Fibroblast of lung (primary cell): ENCODE results near the gene YTHDC2. TPM values are rescaled to one million over a fixed set of nuclear protein-coding genes. Genes with fewer than 3 reads are reported as not detected.

Experiments used
- DNase-seq, 2 donors: peaks; one replicate each; pipeline versions ENCODE4 v3.0.0 to v3.0.0-alpha.2; 2010; ENCODE audit warnings: low read depth in 2 of 2
- H2AFZ ChIP-seq: 2 replicates; pipeline ENCODE4 v1.5.1; 2012; ENCODE audit warnings: low read length, control low read depth, inconsistent platforms
- H3K27ac ChIP-seq: 2 replicates; pipeline ENCODE4 v1.5.1; 2011; ENCODE audit warnings: low read length, control low read depth; ENCODE audit not compliant: insufficient read depth
- H3K27me3 ChIP-seq: 2 replicates; pipeline ENCODE4 v1.5.1; 2011; ENCODE audit warnings: mild to moderate bottlenecking, low read length; ENCODE audit not compliant: control insufficient read depth, insufficient read depth
- H3K36me3 ChIP-seq: 2 replicates; pipeline ENCODE4 v1.5.1; 2011; ENCODE audit warnings: low read length; ENCODE audit not compliant: control insufficient read depth, insufficient read depth
- H3K4me1 ChIP-seq: 2 replicates; pipeline ENCODE4 v1.5.1; 2011; ENCODE audit warnings: low read length; ENCODE audit not compliant: control insufficient read depth, insufficient read depth; ENCODE audit errors: extremely low read depth
- H3K4me2 ChIP-seq: 2 replicates; pipeline ENCODE4 v1.5.1; 2011; ENCODE audit warnings: low read length, control low read depth; ENCODE audit not compliant: insufficient read depth; ENCODE audit errors: extremely low read depth
- H3K4me3 ChIP-seq, 4 experiments: fragments of 200-600 bp in 1 of 4; sonication (generic) in 1 of 4; replicated peaks in 1 of 4; 2 replicates each; pipeline ENCODE4 v1.5.1; 2011 to 2016; ENCODE audit warnings: low read length in 4 of 4, low read depth in 3 of 4, mild to moderate bottlenecking in 3 of 4, control low read depth in 2 of 4, inconsistent platforms in 1 of 4, mixed read lengths in 1 of 4; ENCODE audit not compliant: insufficient read depth in 1 of 4; ENCODE audit errors: control extremely low read depth in 1 of 4
- H3K79me2 ChIP-seq: 2 replicates; pipeline ENCODE4 v1.5.1; 2012; ENCODE audit warnings: mild to moderate bottlenecking, low read length, inconsistent platforms; ENCODE audit not compliant: control insufficient read depth, insufficient read depth
- H3K9ac ChIP-seq: 2 replicates; pipeline ENCODE4 v1.5.1; 2011; ENCODE audit warnings: mild to moderate bottlenecking, low read length, control low read depth; ENCODE audit not compliant: insufficient read depth
- H3K9me3 ChIP-seq: 2 replicates; pipeline ENCODE4 v1.5.1; 2012; ENCODE audit warnings: low read depth, low read length; ENCODE audit not compliant: control insufficient read depth, insufficient read depth
- H4K20me1 ChIP-seq: 2 replicates; pipeline ENCODE4 v1.5.1; 2011; ENCODE audit warnings: low read length; ENCODE audit not compliant: control insufficient read depth, insufficient read depth; ENCODE audit errors: extremely low read depth
- EZH2 ChIP-seq: IDR thresholded peaks from 2 replicates; pipeline ENCODE4 v1.5.1; 2012; ENCODE audit warnings: low read length, control low read depth, mild to moderate bottlenecking; ENCODE audit errors: missing control alignments
- polyA plus RNA-seq, 2 donors: library from polyadenylated mRNA; depleted of rRNA in 1 of 2; stranded (reverse) in 1 of 2; unstranded in 1 of 2; fragments of >200 nt; gene quantifications; 2 replicates each; pipeline ENCODE4 v1.2.1, GENCODE V29; 2011 to 2012; ENCODE audit warnings: missing spikeins in 1 of 2
- total RNA-seq: library from RNA; depleted of rRNA; stranded (reverse); fragments of >200 nt; gene quantifications from 2 replicates; pipeline ENCODE4 v1.2.1, GENCODE V29; 2014
- TF ChIP-seq, protein P1 (sequence below), 2 donors: IDR thresholded peaks in 1 of 2; conservative IDR thresholded peaks in 1 of 2; 1 replicate in 1 of 2; 2 replicates in 1 of 2; pipeline ENCODE4 v1.5.1; 2011 to 2012; ENCODE audit warnings: low read length in 2 of 2, control low read depth in 1 of 2, inconsistent platforms in 1 of 2, low read depth in 1 of 2, mild to moderate bottlenecking in 1 of 2

YTHDC2 gene
- total and polyA plus RNA-seq, 2 donors (not counting 1 experiment from before 2014, with no cell fraction given) = 8.3 to 32.7 TPM

DNA sequence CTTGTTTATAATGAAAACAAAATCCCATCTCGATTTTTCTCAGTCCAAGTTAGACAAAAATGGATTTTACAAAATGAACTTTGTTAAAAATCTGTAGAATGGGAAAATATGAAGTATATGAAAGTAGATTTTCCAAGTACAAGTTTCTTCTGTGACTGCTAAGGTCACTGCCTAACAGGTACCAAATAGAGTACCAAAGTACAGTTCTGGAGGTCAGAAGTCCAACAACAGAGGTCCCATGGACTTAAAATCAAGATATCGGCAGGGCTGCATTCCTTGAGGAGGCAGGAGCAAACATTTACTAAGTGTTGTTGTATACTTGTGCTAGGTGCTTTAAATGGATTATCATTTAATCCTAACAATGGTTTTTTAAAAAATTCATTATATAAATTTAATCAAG is 5.9 kb downstream of the YTHDC2 start:
- no peaks in the 10 kb centered on the region for H3K36me3 ChIP-seq
- peaks cover 9% of the 10 kb centered on the region for H3K79me2 ChIP-seq
- no peaks in the 10 kb centered on the region for H3K4me1 ChIP-seq
- no peaks in the 10 kb centered on the region for H3K27me3 ChIP-seq
- no peak overlapping the region for H3K4me2 ChIP-seq
- H3K4me3 ChIP-seq = no peak overlapping the region
- H3K9me3 ChIP-seq = no peaks in the 10 kb centered on the region
- DNase-seq = no peak
- no peak overlapping the region for H2AFZ ChIP-seq
- H3K27ac ChIP-seq = peak overlapping the region; percentile 19
- H3K9ac ChIP-seq = no peak overlapping the region
- no peaks in the 10 kb centered on the region for H4K20me1 ChIP-seq
- TF ChIP-seq EZH2 = no peak
- TF ChIP-seq, protein P1, sequence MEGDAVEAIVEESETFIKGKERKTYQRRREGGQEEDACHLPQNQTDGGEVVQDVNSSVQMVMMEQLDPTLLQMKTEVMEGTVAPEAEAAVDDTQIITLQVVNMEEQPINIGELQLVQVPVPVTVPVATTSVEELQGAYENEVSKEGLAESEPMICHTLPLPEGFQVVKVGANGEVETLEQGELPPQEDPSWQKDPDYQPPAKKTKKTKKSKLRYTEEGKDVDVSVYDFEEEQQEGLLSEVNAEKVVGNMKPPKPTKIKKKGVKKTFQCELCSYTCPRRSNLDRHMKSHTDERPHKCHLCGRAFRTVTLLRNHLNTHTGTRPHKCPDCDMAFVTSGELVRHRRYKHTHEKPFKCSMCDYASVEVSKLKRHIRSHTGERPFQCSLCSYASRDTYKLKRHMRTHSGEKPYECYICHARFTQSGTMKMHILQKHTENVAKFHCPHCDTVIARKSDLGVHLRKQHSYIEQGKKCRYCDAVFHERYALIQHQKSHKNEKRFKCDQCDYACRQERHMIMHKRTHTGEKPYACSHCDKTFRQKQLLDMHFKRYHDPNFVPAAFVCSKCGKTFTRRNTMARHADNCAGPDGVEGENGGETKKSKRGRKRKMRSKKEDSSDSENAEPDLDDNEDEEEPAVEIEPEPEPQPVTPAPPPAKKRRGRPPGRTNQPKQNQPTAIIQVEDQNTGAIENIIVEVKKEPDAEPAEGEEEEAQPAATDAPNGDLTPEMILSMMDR (conservative IDR thresholded peaks at IDR 0.05 in 1 of 2, IDR thresholded peaks at IDR 0.05 in 1 of 2; ENCODE audit: low read depth in 1 of 2, low read length in 2 of 2) = no peak

DNA sequence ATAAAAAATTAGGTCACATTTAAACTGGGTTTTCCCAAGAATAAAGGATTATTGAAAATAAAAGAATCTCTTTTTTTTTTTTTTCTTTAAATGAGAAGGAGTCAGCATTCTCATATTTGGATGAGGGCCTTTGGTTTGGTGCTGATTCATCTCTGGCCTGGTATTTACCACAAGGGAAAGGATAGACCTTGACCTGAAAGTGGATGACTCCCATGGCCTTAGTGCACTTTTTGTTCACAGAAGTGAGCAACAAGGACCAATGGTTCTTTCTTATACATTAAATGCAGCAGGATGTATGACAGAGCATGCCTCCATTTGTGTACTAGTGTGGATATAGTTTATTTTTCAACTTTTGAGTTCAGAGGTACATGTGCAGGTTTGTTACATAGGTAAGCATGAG is 6.9 kb downstream of the YTHDC2 start:
- Histone ChIP-seq H2AFZ (no peak overlapping the region), H3K4me1 (peaks cover 2% of the 10 kb centered on the region), H4K20me1 (no peaks in the 10 kb centered on the region), H3K9ac (no peak overlapping the region), H3K9me3 (no peaks in the 10 kb centered on the region), H3K36me3 (no peaks in the 10 kb centered on the region), H3K79me2 (peaks cover 8% of the 10 kb centered on the region), H3K4me2 (no peak overlapping the region), H3K27me3 (no peaks in the 10 kb centered on the region), H3K4me3 (no peak overlapping the region), H3K27ac (no peak overlapping the region)
- DNase-seq = peak; percentile 47 to 74
- no peak for TF ChIP-seq EZH2
- TF ChIP-seq, protein P1 (conservative IDR thresholded peaks at IDR 0.05 in 1 of 2, IDR thresholded peaks at IDR 0.05 in 1 of 2; ENCODE audit: low read depth in 1 of 2, low read length in 2 of 2) = no peak

DNA sequence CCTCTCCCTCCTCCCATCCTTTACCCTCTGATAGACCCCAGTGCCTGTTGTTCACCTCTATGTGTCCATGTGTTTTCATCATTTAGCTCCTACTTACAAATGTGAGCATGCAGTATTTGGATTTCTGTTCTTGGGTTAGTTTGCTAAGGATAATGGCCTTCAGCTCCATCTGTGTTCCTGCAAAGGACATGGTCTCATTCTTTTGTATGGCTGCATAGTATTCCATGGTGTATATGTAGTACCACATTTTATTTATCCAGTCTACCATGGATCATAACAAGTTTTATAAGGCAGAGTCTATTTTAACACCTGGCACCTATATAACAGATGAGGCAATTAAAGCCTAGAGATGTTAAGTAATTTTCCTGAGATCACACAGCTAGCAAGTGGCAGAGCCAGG is 7.4 kb downstream of the YTHDC2 start:
- DNase-seq = no peak
- Histone ChIP-seq H4K20me1 (no peaks in the 10 kb centered on the region), H2AFZ (no peak overlapping the region), H3K27me3 (no peaks in the 10 kb centered on the region), H3K36me3 (no peaks in the 10 kb centered on the region), H3K4me3 (no peak overlapping the region), H3K4me2 (no peak overlapping the region), H3K4me1 (peaks cover 2% of the 10 kb centered on the region), H3K27ac (no peak overlapping the region), H3K9ac (no peak overlapping the region), H3K79me2 (peaks cover 8% of the 10 kb centered on the region), H3K9me3 (no peaks in the 10 kb centered on the region)
- TF ChIP-seq EZH2 = no peak
- TF ChIP-seq, protein P1 (conservative IDR thresholded peaks at IDR 0.05 in 1 of 2, IDR thresholded peaks at IDR 0.05 in 1 of 2; ENCODE audit: low read depth in 1 of 2, low read length in 2 of 2) = no peak
